GM21515 (cell line): ENCODE results near the gene TAS2R43.
"Not testable (repeated sequence)": the region's sequence is repeated elsewhere in the genome, so short reads cannot be mapped to it uniquely, and the experiment has no call there.

Experiments
- ATAC-seq: cut with Tn5 transposase; IDR thresholded peaks from one replicate; pipeline ENCODE4 v1.9.1; 2021; ENCODE audit not compliant: unreplicated experiment

TAS2R43 gene, protein sequence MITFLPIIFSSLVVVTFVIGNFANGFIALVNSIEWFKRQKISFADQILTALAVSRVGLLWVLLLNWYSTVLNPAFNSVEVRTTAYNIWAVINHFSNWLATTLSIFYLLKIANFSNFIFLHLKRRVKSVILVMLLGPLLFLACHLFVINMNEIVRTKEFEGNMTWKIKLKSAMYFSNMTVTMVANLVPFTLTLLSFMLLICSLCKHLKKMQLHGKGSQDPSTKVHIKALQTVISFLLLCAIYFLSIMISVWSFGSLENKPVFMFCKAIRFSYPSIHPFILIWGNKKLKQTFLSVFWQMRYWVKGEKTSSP

DNA sequence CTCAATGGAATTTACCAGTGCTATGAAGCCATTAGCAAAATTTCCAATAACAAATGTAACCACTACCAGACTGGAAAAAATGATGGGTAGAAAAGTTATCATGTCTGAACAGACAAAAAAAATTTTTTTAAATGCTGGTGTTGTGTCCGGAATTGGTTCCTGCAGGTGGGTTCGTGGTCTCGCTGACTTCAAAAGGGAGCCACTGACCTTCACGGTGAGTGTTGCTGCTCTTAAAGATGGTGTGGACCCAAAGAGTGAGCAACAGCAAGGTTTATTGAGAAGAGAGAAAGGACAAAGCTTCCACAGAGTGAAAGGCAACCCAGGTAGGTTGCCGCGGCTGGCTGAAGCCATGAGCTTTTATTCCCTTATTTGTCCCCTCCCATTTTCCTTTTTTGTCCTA is at the start of gene TAS2R43:
Gene TAS2R43, minus strand, starts transcription at position 186 of the 400 bp plus-strand sequence. Its CDS starts 84 bp downstream, at position 102.
- ATAC-seq, result no peak

DNA sequence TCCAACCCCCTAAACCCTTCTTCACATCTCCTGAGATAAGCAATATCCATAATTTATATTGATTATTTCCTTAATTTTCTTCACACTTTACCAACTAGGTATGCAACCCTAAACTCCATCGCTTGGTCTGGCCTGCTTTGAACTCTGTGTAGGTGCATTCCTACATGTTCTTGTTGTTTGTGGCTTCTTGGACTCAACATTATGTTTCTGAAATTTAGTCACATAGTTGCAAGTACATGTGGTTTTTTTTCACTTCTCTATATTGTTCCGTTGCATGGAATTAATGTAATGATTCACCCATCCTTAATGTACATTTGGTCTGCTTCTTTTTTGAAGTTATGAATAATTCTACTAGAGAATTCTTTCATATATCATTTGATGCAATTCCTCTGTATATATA is 44.0 kb upstream of the TAS2R43 start:
- no peak for ATAC-seq

DNA sequence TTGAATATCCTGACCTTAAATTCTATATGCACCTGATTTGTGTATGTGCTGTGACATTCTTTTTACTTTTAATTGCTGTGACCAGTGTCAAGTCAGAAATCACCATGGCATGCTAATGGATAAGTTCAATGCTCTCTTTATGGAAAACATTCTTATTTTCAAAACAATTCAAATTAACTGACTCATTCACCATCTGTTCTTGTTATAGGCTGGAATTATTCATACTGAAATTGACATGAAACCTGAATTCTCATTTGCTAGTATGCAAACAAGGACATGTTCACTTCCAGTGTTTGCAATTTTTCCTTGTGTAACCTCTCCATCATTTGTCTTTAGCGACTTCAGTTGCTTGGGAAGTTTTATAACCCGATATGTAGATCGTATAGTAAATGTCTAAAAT is 42.2 kb upstream of the TAS2R43 start, which contains the start of gene TAS2R30:
Gene TAS2R30, minus strand, starts transcription at position 340 of the 400 bp plus-strand sequence. CDS start 400 bp downstream, outside the sequence.
- no peak for ATAC-seq

DNA sequence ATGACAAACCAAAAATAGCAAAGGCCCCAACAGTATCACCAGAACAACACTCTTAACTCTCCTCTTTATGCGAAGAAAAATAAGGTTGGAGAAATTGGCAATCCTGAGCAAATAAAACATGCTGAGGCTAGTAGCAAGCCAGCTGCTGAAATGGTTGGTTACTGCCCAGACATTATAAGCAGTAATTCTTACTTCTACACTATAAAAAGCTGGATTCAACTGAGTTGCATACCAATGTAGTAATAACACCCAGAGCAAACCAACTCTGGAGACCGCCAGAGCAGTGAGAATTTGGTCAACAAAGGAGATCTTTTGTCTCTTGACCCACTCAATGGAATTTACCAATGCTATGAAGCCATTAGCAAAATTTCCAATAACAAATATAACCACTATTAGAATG is 41.7 kb upstream of the TAS2R43 start:
- ATAC-seq, result no peak

DNA sequence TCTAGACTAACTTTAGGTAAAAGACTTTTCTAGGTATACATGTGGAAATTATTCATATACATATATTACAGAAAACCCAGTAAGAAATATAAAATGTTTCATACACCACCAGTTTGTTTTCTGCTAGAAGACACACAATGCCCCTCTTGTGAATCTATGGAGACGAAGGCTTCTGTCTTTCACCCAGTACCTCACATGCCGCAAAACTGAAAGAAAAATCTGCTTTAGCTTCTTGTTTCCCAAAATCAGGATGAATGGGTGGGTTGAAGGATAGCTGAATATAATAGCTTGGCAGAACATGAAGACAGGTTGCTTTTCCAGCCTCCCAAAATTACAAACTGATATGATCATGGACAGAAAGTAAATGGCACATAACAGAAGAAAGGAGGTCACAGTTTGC is 41.0 kb upstream of the TAS2R43 start:
- ATAC-seq, result no peak

DNA sequence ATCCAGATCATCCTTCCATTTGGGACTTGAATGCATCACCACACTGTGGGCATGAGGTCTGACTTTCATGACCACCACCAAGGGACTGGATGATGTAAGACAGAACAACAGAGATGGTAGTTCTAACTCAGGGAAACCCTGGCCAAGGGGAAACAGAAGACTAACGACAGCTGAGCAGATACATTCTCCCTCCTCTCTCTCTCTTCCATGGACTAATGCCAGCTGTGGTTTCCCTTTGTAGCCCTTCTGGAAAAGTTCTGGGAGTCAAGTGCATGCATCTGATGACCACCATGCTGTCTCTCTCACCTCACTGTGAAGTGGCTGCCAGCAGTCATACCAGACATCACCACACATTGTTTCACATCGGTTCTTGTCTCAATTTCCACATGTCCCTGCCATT is 38.9 kb upstream of the TAS2R43 start:
- ATAC-seq, result no peak

DNA sequence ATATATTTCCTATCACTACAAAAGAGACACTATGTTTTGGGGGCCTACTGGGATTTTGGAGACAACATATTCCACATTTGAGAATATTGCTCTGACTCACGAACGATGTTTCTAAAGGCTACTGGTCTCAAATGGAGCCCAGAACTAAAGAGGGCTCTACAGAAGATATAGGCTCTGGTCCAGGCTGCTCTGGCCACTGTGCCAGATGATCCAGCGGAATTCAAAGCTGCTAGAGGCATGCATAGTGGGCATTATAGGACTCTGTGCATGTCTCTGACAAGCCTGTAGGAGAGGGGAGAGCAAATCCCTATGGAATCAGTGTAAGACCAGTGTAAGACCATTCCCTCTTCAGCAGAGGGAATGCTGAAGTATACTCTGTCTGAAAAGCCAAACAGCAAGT is 38.3 kb upstream of the TAS2R43 start:
- no peak for ATAC-seq

DNA sequence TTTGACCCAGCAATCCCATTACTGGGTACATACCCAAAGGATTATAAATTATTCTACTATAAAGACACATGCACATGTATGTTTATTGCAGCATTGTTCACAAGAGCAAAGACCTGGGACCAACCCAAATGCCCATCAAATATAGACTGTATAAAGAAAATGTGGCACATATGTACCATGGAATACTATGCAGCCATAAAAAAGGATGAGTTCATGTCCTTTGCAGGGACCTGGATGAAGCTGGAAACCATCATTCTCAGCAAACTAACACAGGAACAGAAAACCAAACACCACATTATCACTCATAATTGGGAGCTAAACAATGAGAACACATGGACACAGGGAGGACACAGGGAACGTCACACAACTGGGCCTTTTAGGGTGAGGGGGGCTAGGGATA is 22.0 kb upstream of the TAS2R43 start:
- not testable (repeated sequence) for ATAC-seq

DNA sequence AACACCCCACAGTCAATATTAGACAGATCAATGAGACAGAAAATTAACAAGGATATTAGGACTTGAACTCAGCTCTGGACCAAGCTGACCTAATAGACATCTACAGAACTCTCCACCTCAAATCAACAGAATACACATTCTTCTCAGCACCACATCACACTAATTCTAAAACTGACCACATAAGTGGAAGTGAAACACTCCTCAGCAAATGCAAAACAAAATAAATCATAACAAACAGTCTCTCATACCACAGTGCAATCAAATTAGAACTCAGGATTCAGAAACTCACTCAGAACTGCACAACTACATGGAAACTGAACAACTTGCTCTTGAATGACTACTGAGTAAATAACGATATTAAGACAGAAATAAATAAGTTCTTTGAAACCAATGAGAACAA is 19.1 kb upstream of the TAS2R43 start:
- not testable (repeated sequence) for ATAC-seq

DNA sequence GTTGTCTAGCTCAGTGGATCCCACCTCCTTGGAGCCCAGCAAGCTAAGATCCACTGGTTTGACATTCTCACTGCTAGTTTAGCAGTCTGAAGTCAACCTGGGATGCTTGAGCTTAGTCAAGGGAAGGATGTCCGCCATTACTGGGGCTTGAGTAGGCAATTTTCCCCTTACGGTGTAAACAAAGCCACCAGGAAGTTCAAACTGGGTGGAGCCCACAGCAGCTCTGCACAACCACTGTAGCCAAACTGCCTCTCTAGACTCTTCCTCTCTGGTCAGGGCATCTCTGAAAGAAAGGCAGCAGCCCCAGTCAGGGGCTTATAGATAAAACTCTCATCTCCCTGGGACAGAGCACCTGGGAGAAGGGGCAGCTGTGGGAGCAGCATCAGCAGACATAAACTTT is 16.7 kb upstream of the TAS2R43 start:
- no peak for ATAC-seq

DNA sequence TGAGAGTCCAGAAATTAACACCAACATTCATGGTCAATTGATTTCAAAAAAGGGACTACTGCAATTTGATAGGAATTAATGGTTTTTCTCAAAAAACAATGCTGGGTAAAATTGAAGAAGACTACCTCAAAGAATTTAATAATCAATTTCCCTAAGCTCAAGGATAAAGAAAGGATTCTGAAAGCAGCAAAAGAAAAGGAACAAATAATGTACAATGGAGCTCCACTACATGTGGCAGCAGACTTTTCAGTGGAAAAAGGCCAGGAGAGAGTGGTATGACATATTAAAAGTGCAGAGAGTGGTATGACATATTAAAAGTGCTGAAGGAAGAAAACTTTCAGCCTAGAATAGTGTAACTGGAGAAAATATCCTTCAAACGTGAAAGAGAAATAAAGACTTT is 15.6 kb upstream of the TAS2R43 start:
- no peak for ATAC-seq

DNA sequence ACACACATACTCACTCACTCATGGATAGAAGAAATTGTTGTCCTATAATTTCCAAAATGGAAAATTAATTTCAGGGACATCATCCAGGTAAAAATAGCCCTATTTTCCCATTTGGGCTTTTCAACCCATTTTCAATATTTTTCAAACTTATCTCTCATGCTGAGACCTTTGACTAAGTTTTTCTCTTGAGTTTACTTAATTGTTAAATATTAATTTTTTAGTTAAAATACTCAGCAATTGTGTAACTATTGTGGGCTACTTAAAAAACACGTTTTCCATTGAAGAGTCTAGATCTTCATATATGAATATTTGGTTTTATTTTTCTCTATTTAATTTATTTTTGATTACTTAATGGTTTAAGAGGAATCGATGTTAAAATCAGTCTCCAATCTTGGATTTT is 14.2 kb upstream of the TAS2R43 start:
- ATAC-seq, result no peak

DNA sequence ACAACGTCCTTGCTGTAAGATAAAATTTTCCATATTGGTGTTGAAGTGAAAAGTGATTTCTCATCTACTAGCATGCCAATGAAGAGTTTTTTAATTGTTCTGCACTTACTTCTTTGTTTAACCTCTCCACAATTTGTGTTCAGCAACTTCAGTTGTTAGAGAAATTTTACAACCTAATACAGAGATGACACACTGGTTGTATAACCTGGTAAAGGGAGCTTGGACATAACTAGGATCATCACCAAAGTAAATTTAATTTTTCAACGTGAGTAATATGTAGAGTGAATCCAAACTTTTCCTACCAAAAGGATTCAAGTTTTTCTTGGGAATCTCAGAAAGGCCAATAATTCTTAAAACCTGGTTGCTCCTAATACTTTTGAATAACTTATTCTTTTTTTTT is 13.4 kb upstream of the TAS2R43 start:
- ATAC-seq, result no peak

DNA sequence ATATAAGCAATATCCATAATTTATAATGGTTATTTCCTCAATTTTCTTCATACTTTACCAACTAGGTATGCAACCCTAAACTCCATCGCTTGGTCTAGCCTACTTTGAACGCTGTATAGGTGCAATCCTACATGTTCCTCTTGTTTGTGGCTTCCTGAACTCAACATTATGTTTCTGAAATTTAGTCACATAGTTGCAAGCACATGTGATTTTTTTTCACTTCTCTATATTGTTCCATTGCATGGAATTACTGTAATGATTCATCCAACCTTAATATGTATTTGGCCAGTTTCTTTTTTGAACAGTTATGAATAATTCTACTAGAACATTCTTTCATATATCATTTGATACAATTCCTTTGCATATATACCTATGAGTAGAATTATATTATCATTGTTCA is 2.8 kb upstream of the TAS2R43 start:
- not testable (repeated sequence) for ATAC-seq

DNA sequence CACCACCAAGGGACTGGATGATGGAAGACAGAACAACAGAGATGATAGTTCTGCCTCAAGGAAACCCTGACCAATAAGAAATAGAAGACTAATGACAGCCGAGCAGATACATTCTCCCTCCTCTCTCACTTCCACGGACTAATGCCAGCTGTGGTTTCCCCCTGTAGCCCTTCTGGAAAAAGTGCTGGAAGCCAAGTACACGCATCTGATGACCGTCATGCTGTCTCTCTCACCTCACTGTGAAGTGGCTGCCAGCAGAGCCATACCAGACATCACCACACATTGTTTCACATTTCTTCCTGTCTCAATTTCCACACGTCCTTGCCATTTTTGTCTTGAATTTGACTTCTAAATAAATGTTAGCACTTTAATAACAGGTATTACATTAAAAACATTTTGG is 2.9 kb downstream of the TAS2R43 start:
- ATAC-seq, result no peak

DNA sequence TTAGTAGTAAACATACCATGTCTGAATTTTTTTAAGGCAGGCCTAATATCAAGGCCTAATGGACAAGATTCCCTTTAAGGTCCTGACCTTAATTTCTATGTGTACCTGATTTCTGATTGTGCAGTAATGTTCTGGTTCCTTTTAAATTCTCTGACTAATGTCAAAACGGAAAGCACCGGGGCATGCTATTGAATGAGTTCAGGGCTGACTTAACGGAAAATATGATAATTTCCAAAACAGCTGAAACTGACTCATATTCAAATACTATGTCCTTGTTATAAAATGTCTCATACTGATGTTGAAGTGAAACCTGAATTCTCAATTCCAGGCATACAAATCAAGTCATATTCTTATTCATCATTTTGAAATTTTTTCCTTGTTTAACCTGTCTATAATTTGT is 6.7 kb downstream of the TAS2R43 start:
- ATAC-seq, result no peak

DNA sequence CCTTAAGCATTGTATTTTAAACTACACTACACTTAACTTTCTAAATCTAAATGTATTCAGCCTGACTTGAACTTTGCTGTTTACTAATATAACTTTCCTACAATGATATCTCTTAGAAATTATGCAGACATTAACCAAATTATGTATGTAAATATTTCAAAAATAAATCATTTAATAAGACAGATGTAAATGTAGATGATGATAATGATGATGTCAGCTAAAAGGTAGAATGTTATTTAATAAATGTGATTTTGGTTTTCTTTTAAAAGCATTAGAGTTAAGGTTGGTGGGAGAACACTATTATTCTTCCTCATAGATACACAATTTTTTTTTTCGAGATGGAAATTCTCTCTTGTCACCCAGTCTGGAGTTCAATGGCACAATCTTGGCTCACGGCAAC is 10.1 kb downstream of the TAS2R43 start:
- no peak for ATAC-seq

DNA sequence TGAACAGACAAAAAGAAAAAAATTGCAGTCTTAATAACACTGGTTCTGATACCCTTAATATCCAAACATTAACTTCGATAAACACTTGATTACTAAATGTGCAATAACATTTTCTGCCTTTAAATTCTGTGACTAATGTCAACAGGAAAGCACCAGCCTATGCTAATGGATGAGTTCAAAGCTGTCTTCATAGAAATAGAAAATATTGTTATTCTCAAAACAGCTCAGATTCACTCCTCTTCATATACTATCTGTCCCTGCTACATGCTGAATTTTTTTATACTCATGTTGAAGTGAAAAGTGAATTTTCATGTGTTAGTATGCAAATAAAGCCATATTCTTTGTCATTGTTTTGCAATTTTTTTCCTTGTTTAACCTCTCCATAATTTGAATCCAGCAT is 13.9 kb downstream of the TAS2R43 start:
- ATAC-seq, result no peak

DNA sequence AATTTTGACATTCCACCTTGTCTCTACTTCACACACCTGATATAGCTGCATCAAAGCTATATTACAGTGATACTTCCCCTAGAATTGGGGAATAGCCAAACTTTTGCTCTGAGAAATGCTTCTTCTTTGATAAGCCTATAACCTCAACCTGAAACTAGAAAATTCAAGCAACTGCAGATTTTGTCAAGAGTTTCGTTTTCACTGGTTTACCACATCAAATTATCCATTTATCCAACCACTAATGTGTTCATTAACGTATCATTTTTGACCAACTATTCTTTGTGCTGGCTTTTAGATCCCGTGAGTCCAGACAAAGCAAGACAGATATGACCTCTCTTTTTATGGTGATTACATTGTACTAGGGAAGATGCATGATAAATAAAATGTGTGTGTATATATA is 16.5 kb downstream of the TAS2R43 start:
- no peak for ATAC-seq

DNA sequence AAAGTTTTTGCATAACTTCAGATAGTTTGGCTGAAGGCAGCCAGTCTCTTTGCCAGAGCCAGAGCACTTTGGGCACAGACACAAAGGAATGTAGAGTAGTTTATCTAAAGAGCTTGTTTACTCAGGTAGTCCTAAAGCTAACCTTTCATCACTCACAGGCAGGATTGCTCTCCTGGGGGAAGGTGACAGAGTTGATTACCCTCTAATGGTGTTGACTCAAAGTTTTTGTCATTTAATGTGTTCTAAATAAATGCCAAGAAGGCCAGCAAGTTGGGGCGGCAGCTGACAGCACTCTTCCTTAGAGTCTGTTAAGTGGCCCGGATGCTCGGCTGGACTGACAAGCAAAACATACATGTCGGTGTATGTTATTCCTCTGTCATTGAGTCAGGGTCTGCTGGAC is 20.7 kb downstream of the TAS2R43 start:
- ATAC-seq, result no peak

DNA sequence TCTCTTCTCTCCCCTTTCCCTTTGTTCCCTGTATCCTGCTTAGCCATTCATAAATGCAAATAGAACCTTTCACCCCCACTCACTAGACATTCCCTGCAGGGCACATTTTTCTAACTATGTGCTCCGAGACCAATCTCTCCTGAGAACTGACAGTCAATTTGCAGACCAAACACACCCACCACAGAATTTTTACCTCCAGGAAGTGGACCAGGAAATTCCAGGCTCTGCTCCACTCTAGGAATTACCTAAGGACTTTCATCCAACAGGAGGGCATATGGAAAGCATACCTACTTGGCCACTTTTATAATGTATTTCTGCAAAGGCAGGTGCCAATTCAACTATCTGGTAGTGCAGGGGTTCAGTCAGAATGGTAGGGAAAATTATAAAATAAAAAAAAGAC is 21.1 kb downstream of the TAS2R43 start:
- no peak for ATAC-seq

DNA sequence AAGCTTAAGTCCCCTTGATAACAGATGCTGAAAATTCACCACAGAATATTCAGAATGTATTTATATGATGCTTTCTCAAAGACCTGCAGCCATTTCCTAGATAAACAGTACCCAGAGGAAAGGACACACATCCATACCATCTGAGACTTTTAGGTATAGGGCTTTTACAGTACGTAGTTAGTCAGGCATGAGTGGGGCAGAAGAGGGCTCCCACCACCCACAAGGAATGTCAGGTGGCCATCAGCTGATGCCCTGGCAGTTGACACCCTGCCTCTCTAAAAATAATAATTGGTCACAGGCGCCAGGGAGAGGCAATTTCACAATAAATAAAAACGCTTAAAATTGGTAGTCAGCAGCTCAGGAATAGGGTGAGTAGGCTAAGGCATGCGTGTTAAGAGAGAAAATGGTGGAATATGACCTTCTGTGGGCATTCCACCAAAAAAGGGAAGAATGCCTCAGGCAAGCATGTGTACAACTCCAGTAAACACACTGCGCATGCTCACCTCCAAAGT is 22.2 kb downstream of the TAS2R43 start:
- ATAC-seq, result no peak

DNA sequence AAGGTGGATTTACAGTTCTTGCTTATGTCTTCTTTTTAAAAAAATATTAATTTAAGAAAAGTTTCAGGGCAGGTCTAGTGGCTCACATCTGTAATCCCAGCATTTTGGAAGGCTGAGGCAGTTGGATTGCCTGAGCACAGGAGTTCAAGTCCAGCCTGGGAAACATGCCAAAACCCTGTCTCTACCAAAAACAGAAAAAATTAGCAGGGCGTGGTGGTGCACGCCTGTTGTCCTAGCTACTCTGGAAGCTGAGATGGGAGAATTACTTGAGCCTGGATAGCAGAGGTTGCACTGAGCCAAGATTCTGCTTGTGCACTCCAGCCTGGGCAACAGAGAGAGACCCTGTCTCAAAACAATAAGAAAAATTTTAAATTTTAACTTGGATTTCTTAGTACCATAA is 24.6 kb downstream of the TAS2R43 start:
- no peak for ATAC-seq
